HG03045 (cell line): Measurements from ENCODE around the gene SAA4.
"Not testable (repeated sequence)": the region's sequence is repeated elsewhere in the genome, so short reads cannot be mapped to it uniquely, and the experiment has no call there.

ENCODE experiments used
- ATAC-seq: cut with Tn5 transposase; IDR thresholded peaks from one replicate; pipeline ENCODE4 v1.9.1; 2021; ENCODE audit warnings: mild to moderate bottlenecking, moderate library complexity; ENCODE audit not compliant: unreplicated experiment

Gene SAA4

GRCh38 chr11:18236664-18237356, at the start of gene SAA4:
SAA4 (minus strand) TSS chr11:18236802; CDS start chr11:18235926, 876 bp downstream.
- no peak for ATAC-seq

GRCh38 chr11:18285841-18286240, 49.2 kb upstream of the SAA4 start:
- no peak for ATAC-seq

GRCh38 chr11:18282626-18283025, 46.0 kb upstream of the SAA4 start:
- no peak for ATAC-seq

- ATAC-seq = peak; percentile 80
Observed at GRCh38 chr11:18280438-18281045, 43.9 kb upstream of the SAA4 start.

- no peak for ATAC-seq
Observed at GRCh38 chr11:18277565-18278271, 41.1 kb upstream of the SAA4 start.

GRCh38 chr11:18271206-18271605, 34.6 kb upstream of the SAA4 start:
- ATAC-seq = no peak

GRCh38 chr11:18270102-18270501, 33.5 kb upstream of the SAA4 start:
- no peak for ATAC-seq

- not testable (repeated sequence) for ATAC-seq
Observed at GRCh38 chr11:18269252-18269651, 32.6 kb upstream of the SAA4 start.

GRCh38 chr11:18267335-18268133, 30.9 kb upstream of the SAA4 start:
- peak; percentile 62 for ATAC-seq

GRCh38 chr11:18265949-18266348, 29.3 kb upstream of the SAA4 start, which contains the start of gene SAA1:
SAA1 (plus strand) TSS chr11:18266264; CDS start chr11:18266888, 624 bp downstream.
- ATAC-seq = no peak

GRCh38 chr11:18264677-18265555, 28.3 kb upstream of the SAA4 start:
- ATAC-seq = no peak

- no peak for ATAC-seq
Observed at GRCh38 chr11:18264035-18264434, 27.4 kb upstream of the SAA4 start.

GRCh38 chr11:18262681-18263350, 26.2 kb upstream of the SAA4 start:
- not testable (repeated sequence) for ATAC-seq

GRCh38 chr11:18261721-18262120, 25.1 kb upstream of the SAA4 start:
- no peak for ATAC-seq

- no peak for ATAC-seq
Observed at GRCh38 chr11:18259259-18259658, 22.7 kb upstream of the SAA4 start.

GRCh38 chr11:18254781-18255361, 18.3 kb upstream of the SAA4 start:
- no peak for ATAC-seq

GRCh38 chr11:18253778-18254338, 17.3 kb upstream of the SAA4 start:
- ATAC-seq = no peak

GRCh38 chr11:18253233-18253632, 16.6 kb upstream of the SAA4 start:
- no peak for ATAC-seq

GRCh38 chr11:18248561-18248960, 12.0 kb upstream of the SAA4 start, which contains the start of gene SAA2:
SAA2 (minus strand) TSS chr11:18248668; CDS start chr11:18248011, 657 bp downstream.
- no peak for ATAC-seq
